ENCODE results near the gene WDR82. TPM values are rescaled to one million over a fixed set of nuclear protein-coding genes. Genes with fewer than 3 reads are reported as not detected.

WDR82 gene
- total RNA-seq, 4 donors from 2014 or later = 14.6 to 44.9 (median 40.8) TPM

GRCh38 chr3:52228751-52229291, 49.6 kb downstream of the WDR82 start:
- in situ Hi-C loops (cut with MboI; ENCODE audit: low pct_ligation_motif_present in 1 of 4, low pct_unique_long_range_greater_than_20kb in 1 of 4, low sequenced_read_pairs in 3 of 4) (loop anchor here in 2 of 4 donors (25.0 kb wide), 1 partner anchor 108 kb away; no protein-coding TSS in a partner anchor), intact Hi-C loops (cut with DNase I; ENCODE audit: low total_unique reads) (no loop called here)
- Histone ChIP-seq H3K27me3 (no peaks in the 10 kb centered on the region), H3K36me3 (peaks cover 0 to 23% (median 7%) of the 10 kb centered on the region in 4 donors), H3K4me1 (peaks cover 0 to 6% (median 0%) of the 10 kb centered on the region in 4 donors), H3K9me3 (no peaks in the 10 kb centered on the region), H3K4me3 (no peak overlapping the region), H3K27ac (no peak overlapping the region)
- DNase-seq = no peak
- TF ChIP-seq POLR2A (IDR thresholded peaks at IDR 0.05) = no peak
- TF ChIP-seq EP300 (IDR thresholded peaks at IDR 0.05; ENCODE audit: low read depth) = no peak
- TF ChIP-seq CTCF (IDR thresholded peaks at IDR 0.05) = no peak
- TF ChIP-seq POLR2AphosphoS5 (IDR thresholded peaks at IDR 0.05) = no peak
- 96% methylated on average over 19 of the region's 21 CpGs; no CpG with 5 or more reads in 1 of the 2 donors for WGBS, 2 donors (ENCODE audit: low coverage in 1 of 2)

- H3K36me3 ChIP-seq = peaks cover 0 to 23% (median 7%) of the 10 kb centered on the region in 4 donors
- H3K9me3 ChIP-seq = no peaks in the 10 kb centered on the region
- DNase-seq = no peak
- no peaks in the 10 kb centered on the region for H3K27me3 ChIP-seq
- in situ Hi-C loops (cut with MboI; ENCODE audit: low pct_ligation_motif_present in 1 of 4, low pct_unique_long_range_greater_than_20kb in 1 of 4, low sequenced_read_pairs in 3 of 4) = loop anchor here in 2 of 4 donors (25.0 kb wide), 1 partner anchor 109 kb away; no protein-coding TSS in a partner anchor
- 88% methylated on average over 10 of the region's 10 CpGs; no CpG with 5 or more reads in 1 of the 2 donors for WGBS, 2 donors (ENCODE audit: low coverage in 1 of 2)
- TF ChIP-seq EP300 (IDR thresholded peaks at IDR 0.05; ENCODE audit: low read depth) = no peak
- no peak for TF ChIP-seq CTCF (IDR thresholded peaks at IDR 0.05)
- TF ChIP-seq POLR2AphosphoS5 (IDR thresholded peaks at IDR 0.05) = no peak
- no peak for TF ChIP-seq POLR2A (IDR thresholded peaks at IDR 0.05)
- H3K4me1 ChIP-seq = peaks cover 0 to 6% (median 0%) of the 10 kb centered on the region in 4 donors
- no peak overlapping the region for H3K27ac ChIP-seq
- intact Hi-C loops (cut with DNase I; ENCODE audit: low total_unique reads) = no loop called here
- no peak overlapping the region for H3K4me3 ChIP-seq
These were observed 50.2 kb downstream of the WDR82 start for GRCh38 chr3:52228266-52228665.

- intact Hi-C loops (cut with DNase I; ENCODE audit: low total_unique reads) (no loop called here), in situ Hi-C loops (cut with MboI; ENCODE audit: low pct_ligation_motif_present in 1 of 4, low pct_unique_long_range_greater_than_20kb in 1 of 4, low sequenced_read_pairs in 3 of 4) (loop anchor here in 2 of 4 donors (25.0 kb wide), 1 partner anchor 110 kb away; no protein-coding TSS in a partner anchor)
- no peak for DNase-seq
- 83% methylated on average over 7 of the region's 7 CpGs; no CpG with 5 or more reads in 1 of the 2 donors for WGBS, 2 donors (ENCODE audit: low coverage in 1 of 2)
- no peak overlapping the region for H3K27ac ChIP-seq
- peaks cover 0 to 23% (median 7%) of the 10 kb centered on the region in 4 donors for H3K36me3 ChIP-seq
- TF ChIP-seq CTCF (IDR thresholded peaks at IDR 0.05) = no peak
- TF ChIP-seq EP300 (IDR thresholded peaks at IDR 0.05; ENCODE audit: low read depth) = no peak
- no peak for TF ChIP-seq POLR2A (IDR thresholded peaks at IDR 0.05)
- TF ChIP-seq POLR2AphosphoS5 (IDR thresholded peaks at IDR 0.05) = no peak
- H3K27me3 ChIP-seq = no peaks in the 10 kb centered on the region
- peaks cover 0 to 6% (median 0%) of the 10 kb centered on the region in 4 donors for H3K4me1 ChIP-seq
- H3K9me3 ChIP-seq = no peaks in the 10 kb centered on the region
- no peak overlapping the region for H3K4me3 ChIP-seq
These were observed 50.7 kb downstream of the WDR82 start for GRCh38 chr3:52227766-52228165.

GRCh38 chr3:52227117-52227516, 51.3 kb downstream of the WDR82 start:
- WGBS, 2 donors (ENCODE audit: low coverage in 1 of 2) = 81% methylated on average over 4 of the region's 4 CpGs; no CpG with 5 or more reads in 1 of the 2 donors
- Histone ChIP-seq H3K4me3 (no peak overlapping the region), H3K27me3 (no peaks in the 10 kb centered on the region), H3K9me3 (no peaks in the 10 kb centered on the region), H3K4me1 (peaks cover 0 to 6% (median 0%) of the 10 kb centered on the region in 4 donors), H3K36me3 (peaks cover 0 to 23% (median 7%) of the 10 kb centered on the region in 4 donors), H3K27ac (no peak overlapping the region)
- DNase-seq = no peak
- in situ Hi-C loops (cut with MboI; ENCODE audit: low pct_ligation_motif_present in 1 of 4, low pct_unique_long_range_greater_than_20kb in 1 of 4, low sequenced_read_pairs in 3 of 4) (loop anchor here in 2 of 4 donors (25.0 kb wide), 1 partner anchor 110 kb away; no protein-coding TSS in a partner anchor), intact Hi-C loops (cut with DNase I; ENCODE audit: low total_unique reads) (no loop called here)
- TF ChIP-seq POLR2AphosphoS5 (IDR thresholded peaks at IDR 0.05) (no peak), POLR2A (IDR thresholded peaks at IDR 0.05) (no peak), EP300 (IDR thresholded peaks at IDR 0.05; ENCODE audit: low read depth) (no peak), CTCF (IDR thresholded peaks at IDR 0.05) (no peak)
